ENCODE data around the gene DCAKD. TPM values are rescaled to one million over a fixed set of nuclear protein-coding genes. Genes with fewer than 3 reads are reported as not detected.

The DCAKD gene
- total RNA-seq, 4 donors from 2014 or later: 19.7 to 44.5 (median 29.8) TPM

DNA sequence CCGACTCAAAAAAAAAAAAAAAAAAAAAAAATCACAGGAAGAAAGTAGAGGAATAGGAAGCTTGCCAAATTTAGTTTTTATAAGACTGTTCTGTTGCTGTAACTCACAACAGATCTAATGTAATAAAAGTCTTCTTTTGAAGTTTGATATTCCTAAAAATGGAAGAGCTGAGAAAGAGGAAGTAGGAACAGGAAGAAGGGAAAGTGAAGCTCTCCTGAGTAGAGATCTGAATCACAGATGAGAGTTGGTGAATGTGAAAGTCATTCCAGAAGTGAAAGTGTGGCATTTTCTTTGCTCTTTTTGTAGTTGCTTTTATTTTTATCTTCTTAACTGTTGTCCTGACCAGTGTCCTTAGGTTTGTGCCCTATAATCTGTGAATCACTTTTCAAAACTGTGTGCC lies 11.8 kb upstream of the DCAKD start:
- no peak for TF ChIP-seq CTCF (IDR thresholded peaks at IDR 0.05; ENCODE audit: low read depth)

DNA sequence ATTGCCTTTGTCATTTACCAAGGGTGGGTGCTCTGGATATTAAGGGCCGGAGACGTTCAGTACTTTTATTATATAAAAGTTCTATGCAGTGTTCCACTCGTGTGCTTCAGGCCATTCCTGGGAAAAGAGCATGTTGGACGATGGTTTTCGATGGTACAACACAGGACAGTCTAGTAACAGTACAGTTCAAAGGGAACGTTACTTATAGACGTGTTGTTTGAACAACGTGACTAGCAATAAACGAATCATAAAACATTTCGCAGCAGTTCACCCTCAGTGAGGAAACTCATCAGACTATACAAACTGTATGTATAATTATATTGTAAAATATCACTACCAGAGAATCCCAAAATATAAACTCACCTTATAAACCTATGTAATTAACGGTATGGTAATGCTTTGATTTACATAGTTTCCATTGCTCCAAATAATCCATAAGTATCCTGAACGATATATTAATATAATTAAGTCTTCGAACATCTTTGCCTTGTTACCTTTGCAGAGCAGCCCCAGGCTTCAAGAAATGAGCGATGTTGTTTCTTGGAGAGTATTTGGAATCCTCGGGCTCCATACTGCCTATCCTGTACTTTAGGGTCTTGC lies 10.3 kb upstream of the DCAKD start:
- TF ChIP-seq CTCF (IDR thresholded peaks at IDR 0.05; ENCODE audit: low read depth): no peak

- TF ChIP-seq CTCF (IDR thresholded peaks at IDR 0.05; ENCODE audit: low read depth): no peak
Observed at GRCh38 chr17:45060797-45061605, 9.6 kb upstream of the DCAKD start, which contains the start of gene NMT1. NMT1 (plus strand) TSS chr17:45061317; CDS start chr17:45061330, 13 bp downstream.

- no peak for TF ChIP-seq CTCF (IDR thresholded peaks at IDR 0.05; ENCODE audit: low read depth)
Observed at GRCh38 chr17:45060382-45060796, 9.0 kb upstream of the DCAKD start.

DNA sequence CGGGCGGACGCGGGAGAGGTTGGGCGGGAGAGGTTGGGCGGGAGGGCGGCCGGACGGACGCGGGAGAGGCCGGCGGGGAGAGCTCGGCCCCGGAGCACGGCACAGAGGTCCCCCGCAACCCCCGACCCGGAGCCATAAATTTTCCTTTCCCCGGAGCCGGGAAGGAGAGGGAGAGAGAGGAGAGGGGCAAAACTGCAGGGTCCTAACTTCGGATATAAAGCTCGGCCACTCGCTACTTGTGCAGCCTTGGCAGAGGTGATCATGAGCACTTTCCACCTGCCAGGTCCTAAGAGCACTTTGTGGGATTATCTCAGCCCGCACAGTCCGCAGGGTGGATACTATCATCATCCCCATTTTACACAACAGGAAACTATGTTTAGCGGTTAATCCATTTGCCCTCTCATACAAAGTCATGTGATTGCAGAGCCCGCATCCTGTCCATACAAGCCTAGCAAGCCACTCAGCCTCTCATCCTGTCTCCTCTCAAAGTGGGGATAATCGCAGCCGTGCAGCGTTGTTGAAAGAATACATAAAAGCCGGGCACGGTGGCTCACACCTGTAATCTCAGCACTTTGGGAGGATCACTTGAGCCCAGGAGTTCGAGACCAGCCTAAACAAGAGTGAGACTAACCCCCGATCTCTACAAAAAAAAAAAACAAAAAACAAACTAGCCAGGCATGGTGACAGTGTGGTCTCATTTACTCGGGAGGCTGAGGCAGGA lies 780 bp upstream of the DCAKD start:
- no peak for TF ChIP-seq CTCF (IDR thresholded peaks at IDR 0.05; ENCODE audit: low read depth)

DNA sequence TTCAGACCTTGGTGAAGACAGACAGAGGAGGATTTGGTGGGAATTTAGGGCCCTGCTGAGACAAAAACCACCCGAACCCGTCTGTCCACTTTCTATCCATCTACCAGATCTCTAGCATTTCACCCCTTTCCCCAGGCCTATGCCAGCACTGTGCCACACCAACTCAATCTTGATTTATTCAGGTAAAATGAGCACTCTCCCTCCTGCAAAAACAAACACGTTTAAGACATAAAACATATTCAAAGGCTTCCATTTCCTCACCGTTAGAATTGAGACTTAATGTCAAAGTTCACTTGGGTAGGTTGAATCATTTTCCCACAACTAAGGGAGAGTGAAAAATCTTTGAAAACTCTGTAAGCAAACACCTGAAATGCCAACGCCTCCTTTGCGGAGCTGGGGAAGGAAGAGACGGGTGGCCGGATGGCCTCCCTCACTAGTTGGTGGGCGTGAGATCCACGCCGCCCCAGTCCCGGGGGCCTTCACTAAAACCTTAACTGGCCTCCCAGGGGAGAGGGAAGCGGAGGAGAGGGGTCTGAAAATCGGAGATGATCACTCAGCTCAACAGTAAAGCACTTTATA lies 862 bp downstream of the DCAKD start:
- no peak for TF ChIP-seq CTCF (IDR thresholded peaks at IDR 0.05; ENCODE audit: low read depth)
